ENCODE data around the gene ACTR1B.
"Not testable (repeated sequence)": the region's sequence is repeated elsewhere in the genome, so short reads cannot be mapped to it uniquely, and the experiment has no call there.

Gene ACTR1B

DNA sequence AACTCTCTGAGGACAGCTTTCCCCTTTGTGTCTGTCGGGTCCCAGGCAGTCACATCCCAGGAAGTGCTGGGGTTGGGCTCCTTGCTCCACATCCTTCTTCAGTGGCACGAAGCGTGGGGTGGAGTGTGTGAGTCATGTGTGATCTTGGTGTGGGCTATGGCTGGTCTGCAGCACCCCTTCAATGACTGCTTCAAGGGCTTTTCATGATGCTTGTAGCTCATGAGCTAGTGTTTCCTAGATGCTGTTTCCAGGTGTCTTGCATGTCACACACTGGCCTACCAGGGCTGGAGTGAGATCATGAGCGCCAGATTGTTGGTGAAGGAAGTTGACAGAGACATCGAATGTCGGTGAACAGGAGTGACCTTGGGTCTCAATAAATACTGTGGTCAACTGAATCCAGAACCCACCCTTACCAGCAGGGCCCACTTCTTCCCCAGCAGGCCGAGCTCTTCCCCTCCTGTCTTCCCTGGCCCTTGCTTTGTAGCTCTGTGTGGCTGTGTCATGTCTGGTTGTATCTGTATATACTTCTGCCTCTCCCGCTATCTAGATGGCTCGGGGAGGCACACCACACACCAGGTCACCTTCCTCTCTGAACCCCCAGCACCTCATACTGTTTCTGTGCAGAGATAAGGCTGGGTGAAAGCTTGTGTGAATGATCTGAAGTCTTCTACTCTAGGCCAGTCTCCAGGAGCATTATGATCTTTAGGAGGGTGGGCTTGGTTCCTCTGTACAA is 9.5 kb upstream of the ACTR1B start:
- DNase-seq (ENCODE audit: insufficient read length, low spot score) (no peak), FAIRE-seq (no peak)
- TF ChIP-seq, protein P1, sequence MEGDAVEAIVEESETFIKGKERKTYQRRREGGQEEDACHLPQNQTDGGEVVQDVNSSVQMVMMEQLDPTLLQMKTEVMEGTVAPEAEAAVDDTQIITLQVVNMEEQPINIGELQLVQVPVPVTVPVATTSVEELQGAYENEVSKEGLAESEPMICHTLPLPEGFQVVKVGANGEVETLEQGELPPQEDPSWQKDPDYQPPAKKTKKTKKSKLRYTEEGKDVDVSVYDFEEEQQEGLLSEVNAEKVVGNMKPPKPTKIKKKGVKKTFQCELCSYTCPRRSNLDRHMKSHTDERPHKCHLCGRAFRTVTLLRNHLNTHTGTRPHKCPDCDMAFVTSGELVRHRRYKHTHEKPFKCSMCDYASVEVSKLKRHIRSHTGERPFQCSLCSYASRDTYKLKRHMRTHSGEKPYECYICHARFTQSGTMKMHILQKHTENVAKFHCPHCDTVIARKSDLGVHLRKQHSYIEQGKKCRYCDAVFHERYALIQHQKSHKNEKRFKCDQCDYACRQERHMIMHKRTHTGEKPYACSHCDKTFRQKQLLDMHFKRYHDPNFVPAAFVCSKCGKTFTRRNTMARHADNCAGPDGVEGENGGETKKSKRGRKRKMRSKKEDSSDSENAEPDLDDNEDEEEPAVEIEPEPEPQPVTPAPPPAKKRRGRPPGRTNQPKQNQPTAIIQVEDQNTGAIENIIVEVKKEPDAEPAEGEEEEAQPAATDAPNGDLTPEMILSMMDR (IDR thresholded peaks at IDR 0.05; ENCODE audit: insufficient read depth, missing control alignments), result no peak

DNA sequence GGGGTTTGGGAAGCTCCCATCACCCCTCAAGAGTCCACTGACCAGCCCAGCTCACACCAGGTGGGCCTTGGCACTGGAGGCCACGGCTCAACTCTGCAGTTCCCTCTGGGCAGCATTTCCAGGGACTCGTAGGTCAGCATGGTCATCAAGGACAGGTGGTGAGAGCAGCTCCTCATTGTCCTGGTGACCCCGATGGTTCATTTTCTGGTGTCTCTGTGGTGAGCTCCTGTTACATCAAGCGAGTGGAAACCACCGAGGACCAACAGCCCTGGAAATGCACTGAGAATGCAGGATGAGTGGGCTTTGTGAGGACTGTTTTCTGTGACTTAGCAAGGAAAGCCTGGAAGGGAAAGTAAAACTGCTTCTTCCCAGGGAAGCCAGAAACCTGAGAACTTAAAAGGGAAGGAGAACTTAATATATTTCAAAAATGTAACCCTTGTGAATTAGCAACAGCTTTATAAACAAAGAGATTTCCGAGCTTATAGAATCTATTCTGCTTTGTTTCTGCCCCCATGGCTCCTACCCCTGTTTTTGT is 8.8 kb upstream of the ACTR1B start:
- not testable (repeated sequence) for FAIRE-seq

DNA sequence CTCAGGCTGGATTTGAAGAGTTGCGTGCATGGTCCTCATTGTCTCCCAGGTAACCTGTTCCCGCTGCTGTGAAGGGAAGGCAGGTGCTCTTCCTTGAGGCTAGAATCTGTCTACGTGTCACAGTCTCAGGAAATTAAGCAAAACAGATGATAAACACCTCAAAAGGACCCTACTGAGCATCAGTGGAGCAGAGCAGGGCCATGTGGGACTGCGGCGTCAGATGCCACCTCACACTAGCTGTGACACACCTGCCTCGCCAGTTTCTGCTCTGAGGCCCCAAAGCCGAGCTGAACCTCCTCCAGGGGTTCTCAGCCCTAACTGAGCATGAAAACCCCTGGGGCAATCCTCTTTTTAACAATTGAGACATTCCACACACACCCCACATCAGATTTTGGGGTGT is 7.7 kb upstream of the ACTR1B start:
- FAIRE-seq (no peak), DNase-seq (ENCODE audit: insufficient read length, low spot score) (no peak)

More for the DNA sequence above, 8.8 kb upstream of the ACTR1B start:
- DNase-seq (ENCODE audit: insufficient read length, low spot score), result not testable (repeated sequence)

DNA sequence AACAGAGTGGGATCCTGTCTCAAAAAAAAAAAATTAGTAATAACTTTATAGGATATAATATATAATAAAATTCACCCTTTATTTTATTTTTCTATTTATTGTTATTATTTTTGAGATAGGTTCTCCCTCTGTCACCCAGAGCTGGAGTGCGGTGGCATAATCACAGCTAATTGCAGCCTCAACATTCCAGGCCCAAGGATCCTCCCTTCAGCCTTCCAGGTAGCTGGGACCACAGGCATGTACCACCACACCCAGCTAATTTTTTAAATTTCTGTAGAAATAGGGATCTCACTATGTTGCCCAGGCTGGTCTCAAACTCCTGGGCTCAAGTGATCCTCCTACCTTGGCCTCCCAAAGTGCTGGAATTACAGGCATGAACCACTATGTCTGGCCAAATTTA is 6.6 kb upstream of the ACTR1B start:
- FAIRE-seq, result no peak
- TF ChIP-seq, protein P1 (IDR thresholded peaks at IDR 0.05; ENCODE audit: insufficient read depth, missing control alignments), result no peak
- DNase-seq (ENCODE audit: insufficient read length, low spot score), result no peak

More for the DNA sequence above, 7.7 kb upstream of the ACTR1B start:
- TF ChIP-seq, protein P1 (IDR thresholded peaks at IDR 0.05; ENCODE audit: insufficient read depth, missing control alignments), result no peak

DNA sequence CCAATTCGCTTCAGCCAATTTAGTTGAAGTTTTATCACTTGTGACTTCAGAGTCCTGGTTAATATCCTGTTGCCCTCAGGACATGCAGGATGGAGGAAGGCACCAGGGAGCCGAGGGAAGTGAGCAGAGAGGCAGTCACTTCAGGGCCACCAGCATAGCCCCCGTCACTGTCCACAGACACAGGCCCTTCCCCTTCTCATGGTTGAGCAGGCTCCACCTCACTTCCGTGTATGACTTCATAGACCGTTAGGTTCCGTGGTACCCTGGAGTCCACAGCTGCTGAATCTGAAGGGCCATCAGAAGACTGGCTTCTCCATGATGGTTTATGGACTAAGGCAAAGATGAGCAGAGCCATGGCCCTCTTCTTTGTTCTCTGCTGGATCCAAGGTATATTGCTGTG is 5.6 kb upstream of the ACTR1B start, which contains the start of gene C2orf92:
TSS of gene C2orf92 (plus strand) at position 266 of the 400 bp plus-strand sequence. CDS start at position 342, 76 bp downstream.
- TF ChIP-seq, protein P1 (IDR thresholded peaks at IDR 0.05; ENCODE audit: insufficient read depth, missing control alignments), result no peak
- FAIRE-seq (no peak), DNase-seq (ENCODE audit: insufficient read length, low spot score) (no peak)

DNA sequence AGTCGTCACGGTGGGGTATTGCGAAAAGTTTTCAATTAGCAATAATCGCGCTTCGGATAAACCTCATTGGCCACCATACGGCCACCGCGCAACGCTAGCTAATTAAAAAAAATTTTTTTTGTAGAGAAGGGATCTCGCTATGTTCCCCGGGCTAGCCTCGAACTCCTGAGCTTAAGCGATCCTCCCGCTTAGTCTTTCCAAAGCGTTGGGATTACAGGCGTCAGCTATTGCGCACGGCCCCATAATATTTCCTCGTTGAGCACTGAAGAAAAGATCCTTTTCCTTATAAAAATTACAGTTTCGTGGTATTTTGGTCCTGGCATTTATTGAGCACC is 759 bp upstream of the ACTR1B start:
- FAIRE-seq (no peak), DNase-seq (ENCODE audit: insufficient read length, low spot score) (no peak)
- TF ChIP-seq, protein P1 (IDR thresholded peaks at IDR 0.05; ENCODE audit: insufficient read depth, missing control alignments), result no peak

DNA sequence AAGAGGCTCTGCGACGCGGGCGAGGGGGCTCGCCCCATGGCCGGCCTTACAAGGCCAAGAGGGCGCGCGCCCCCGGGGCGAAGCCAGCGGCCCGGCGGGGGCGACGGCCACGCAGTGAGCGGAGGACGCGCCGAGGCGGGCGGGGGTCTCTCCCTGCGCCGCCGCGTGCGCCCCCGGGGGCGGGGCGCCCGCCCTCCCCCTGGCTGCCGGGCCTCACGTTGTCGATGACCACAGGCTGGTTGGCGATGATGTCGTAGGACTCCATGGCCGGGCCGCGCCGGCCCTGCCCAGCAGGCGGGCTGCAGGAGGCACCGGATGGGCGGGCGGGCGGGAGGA is 250 bp downstream of the ACTR1B start:
- FAIRE-seq (no peak), DNase-seq (ENCODE audit: insufficient read length, low spot score) (no peak)

More for the DNA sequence above, 250 bp downstream of the ACTR1B start:
- TF ChIP-seq, protein P1 (IDR thresholded peaks at IDR 0.05; ENCODE audit: insufficient read depth, missing control alignments), result no peak
